GM18502 (cell line): ENCODE measurements around the gene BOLA2B.
"Not testable (repeated sequence)": the region's sequence is repeated elsewhere in the genome, so short reads cannot be mapped to it uniquely, and the experiment has no call there.

Experiments
- ATAC-seq: cut with Tn5 transposase; IDR thresholded peaks from one replicate; pipeline ENCODE4 v1.9.1; 2021; ENCODE audit warnings: mild to moderate bottlenecking; ENCODE audit not compliant: unreplicated experiment, poor library complexity

Gene BOLA2B

GRCh38 chr16:30184891-30185682 is 8.4 kb downstream of the BOLA2B start:
- peak; percentile 4 for ATAC-seq

DNA sequence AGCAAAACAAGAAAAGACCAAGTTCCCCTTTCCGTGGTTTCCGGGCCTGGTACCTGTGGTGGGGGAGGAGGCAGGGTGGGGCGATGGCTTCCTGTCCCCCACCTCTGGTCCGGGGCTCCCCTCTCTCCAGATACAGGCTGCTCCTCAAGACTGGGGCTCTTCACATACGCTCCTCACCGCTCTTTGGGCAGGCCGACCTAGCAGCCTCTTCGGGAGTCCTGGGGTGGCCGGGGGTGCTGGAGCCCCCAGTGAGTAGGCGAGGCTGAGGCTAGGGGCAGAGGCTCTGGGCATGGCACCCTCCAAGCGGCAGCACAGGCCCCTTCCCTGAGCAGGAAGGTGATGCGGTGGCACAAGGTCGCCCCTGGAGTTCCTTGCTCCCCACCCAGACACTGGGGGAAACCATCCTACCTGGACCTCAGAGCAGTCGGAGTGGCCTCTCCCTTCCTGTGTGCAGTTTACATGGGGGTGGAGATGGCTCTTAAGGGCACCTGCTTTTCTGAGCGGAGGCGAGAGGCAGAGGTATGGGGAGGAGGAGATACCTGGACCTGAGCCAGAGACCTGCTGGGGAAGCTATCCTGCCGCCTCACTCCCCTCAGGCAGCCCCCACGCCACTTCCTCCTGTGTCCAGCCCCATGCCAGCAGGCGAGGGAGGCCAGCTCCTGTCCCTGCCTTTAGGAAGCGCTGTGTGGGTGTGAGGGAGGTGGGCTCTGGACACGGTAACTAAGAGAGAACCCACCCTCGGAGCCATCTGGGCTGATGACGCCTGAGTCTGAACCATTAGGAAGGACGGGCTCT is 9.2 kb downstream of the BOLA2B start:
- no peak for ATAC-seq

- peak; percentile 52 for ATAC-seq
Observed at GRCh38 chr16:30183233-30184095, 10.0 kb downstream of the BOLA2B start, which contains the start of gene CORO1A. Gene CORO1A (plus strand): TSS chr16:30183602. CDS start chr16:30185210, 1,608 bp downstream.

- no peak for ATAC-seq
Observed at GRCh38 chr16:30180741-30181140, 12.7 kb downstream of the BOLA2B start.

- ATAC-seq, result no peak
Observed at GRCh38 chr16:30179931-30180330, 13.5 kb downstream of the BOLA2B start.

- no peak for ATAC-seq
Observed at GRCh38 chr16:30179195-30179594, 14.3 kb downstream of the BOLA2B start.

- ATAC-seq, result not testable (repeated sequence)
Observed at GRCh38 chr16:30176876-30177275, 16.6 kb downstream of the BOLA2B start.

- no peak for ATAC-seq
Observed at GRCh38 chr16:30173054-30173453, 20.4 kb downstream of the BOLA2B start.

DNA sequence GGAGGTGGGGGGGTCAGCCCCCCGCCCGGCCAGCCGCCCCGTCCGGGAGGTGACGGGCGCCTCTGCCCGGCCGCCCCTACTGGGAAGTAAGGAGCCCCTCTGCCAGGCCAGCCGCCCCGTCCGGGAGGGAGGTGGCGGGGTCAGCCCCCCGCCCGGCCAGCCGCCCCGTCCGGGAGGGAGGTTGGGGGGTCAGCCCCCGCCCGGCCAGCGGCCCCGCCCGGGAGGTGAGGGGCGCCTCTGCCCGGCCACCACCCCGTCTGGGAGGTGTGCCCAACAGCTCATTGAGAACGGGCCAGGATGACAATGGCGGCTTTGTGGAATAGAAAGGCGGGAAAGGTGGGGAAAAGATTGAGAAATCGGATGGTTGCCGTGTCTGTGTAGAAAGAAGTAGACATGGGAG is 23.3 kb downstream of the BOLA2B start:
- ATAC-seq, result not testable (repeated sequence)

- not testable (repeated sequence) for ATAC-seq
Observed at GRCh38 chr16:30169416-30169815, 24.1 kb downstream of the BOLA2B start.

GRCh38 chr16:30168746-30169145 is 24.7 kb downstream of the BOLA2B start:
- ATAC-seq, result not testable (repeated sequence)

- ATAC-seq, result no peak
Observed at GRCh38 chr16:30166202-30166902, 27.1 kb downstream of the BOLA2B start.

- ATAC-seq, result no peak
Observed at GRCh38 chr16:30163538-30163937, 29.9 kb downstream of the BOLA2B start.

DNA sequence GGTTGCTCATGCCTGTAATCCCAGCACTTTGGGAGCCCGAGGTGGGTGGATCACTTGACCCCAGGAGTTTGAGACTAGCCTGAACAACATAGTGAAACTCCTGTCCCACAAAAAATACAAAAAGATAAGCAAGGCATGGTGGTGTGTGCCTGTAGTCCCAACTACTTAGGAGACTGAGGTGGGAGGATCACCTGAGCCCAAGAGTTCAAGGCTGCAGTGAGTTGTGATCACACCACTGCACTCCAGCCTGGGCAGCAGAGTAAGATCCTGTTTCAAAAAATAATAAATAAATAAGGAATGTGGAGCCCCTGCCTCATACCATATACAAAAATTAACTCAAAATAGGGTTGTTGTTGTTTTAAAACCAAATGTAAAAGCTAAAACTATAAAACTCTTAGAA is 36.3 kb downstream of the BOLA2B start:
- ATAC-seq, result no peak

DNA sequence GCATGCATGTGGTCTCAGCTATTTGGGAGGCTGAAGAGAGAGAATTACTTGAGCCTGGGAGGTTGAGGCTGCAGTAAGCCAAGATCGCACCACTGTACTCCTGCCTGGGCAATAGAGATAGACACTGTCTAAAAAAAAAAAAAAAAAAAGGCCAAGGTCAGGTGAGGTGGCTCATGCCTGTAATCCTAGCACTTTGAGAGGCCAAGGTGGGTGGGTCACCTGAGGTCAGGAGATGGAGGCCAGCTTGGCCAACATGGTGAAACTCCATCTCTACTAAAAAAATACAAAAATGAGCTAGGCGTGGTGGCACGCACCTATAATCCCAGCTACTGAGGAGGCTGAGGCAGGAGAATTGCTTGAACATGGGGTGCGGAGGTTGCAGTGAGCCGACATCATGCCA is 38.3 kb downstream of the BOLA2B start:
- ATAC-seq, result no peak

DNA sequence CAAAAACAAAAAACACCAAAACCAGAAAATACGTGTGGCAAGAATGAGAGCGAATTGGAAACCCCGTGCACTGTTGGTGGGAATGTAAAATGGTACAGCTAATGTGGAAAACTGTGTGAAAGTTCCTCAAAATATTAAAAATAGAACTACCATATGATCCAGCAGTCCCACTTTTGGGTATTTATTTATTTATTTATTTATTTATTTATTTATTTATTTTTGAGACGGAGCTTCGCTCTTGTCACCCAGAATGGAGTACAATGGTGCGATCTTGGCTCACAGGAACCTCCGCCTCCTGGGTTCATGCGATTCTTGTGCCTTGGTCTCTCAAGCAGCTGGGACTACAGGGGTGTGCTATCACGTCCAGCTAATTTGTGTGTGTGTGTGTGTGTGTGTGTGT is 40.9 kb downstream of the BOLA2B start:
- ATAC-seq, result no peak

- no peak for ATAC-seq
Observed at GRCh38 chr16:30151091-30151490, 42.4 kb downstream of the BOLA2B start.

DNA sequence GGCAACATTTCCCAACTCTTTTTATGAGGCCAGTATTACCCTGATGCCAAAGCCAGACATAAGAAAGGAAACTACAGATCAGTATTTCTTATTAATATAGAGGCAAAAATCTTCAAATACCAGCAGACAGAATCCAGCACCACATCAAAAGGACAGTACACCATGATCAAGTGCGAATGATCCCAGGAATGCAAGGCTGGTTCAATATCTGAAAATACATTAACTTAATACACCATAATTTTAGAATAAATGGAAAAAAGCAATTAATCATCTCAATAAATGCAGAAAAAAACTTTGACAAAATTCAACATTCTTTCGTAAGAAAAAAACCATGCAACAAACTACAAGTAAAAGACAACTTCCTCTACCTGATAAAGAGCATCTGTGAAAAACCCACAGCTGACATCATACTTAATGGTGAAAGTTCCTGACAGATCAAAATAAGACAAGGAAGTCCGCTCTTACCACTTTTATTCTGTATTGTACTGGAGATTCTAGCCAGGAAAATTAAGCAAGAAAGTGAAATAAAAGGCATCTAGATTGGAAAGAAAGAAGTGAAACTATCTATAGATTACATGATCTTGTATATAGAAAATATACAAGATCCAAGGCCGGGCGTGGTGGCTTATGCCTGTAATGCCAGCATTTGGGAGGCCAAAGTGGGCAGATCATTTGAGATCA is 44.1 kb downstream of the BOLA2B start:
- ATAC-seq, result no peak

DNA sequence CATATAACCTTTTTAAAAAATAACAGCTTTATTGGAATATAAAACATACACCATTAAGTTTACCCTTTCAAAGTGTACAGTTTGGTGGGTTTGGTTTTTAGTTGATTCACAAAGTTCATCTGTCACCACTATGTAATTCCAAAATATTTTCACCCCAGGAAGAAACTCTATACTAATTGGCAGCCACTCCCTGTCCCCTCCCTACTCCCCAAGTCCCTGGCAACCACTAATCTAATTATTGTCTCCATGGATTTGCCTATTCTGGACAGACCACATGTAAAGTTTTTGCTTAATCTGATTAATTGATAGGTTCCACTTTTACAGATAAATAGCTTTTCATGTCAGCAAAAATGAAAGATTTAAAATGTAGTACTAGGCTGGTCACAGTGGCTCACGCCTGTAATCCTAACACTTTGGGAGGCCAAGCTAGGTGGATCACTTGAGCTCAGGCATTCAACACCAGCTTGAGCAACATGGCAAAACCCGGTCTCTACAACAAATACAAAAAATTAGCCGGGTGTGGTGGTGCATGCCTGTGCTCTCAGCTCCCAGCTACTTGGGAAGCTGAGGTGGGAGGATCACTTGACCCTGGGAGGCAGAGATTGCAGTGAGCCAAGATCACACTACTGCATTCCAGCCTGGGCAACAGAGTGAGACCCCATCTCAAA is 45.5 kb downstream of the BOLA2B start:
- ATAC-seq, result no peak
